Neural progenitor cell (in vitro differentiated cells): ENCODE measurements around the gene BMERB1.

Experiments used
- EZH2 ChIP-seq: fragments of 200-600 bp; sonication (generic); IDR thresholded peaks from 2 replicates; pipeline ENCODE4 v1.6.1; 2017; ENCODE audit warnings: antibody characterized with exemption, mild to moderate bottlenecking, moderate library complexity
- TF ChIP-seq, protein P1 (sequence below): fragments of 200-600 bp; sonication (generic); IDR thresholded peaks from 2 replicates; pipeline ENCODE4 v1.5.1; 2017; ENCODE audit warnings: antibody characterized with exemption, mild to moderate bottlenecking

DNA sequence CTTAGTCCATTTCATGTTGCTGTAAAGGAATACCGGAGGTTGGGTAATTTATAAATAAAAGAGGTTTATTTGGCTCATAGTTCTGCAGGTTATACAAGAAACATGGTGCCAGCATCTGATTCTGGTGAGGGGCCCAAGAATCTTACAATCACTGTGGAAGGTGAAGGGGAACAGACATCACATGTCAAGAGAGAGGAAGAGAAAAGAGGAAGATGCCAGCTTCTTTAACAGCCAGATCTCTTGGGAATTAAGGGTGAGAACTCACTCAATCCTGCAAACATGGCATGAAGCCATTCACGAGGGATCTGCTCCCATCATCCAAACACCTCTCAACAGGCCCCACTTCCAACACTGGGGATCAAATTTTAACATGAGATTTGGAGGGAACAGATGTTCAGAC is 49.5 kb downstream of the BMERB1 start:
- TF ChIP-seq EZH2, result no peak
- TF ChIP-seq, protein P1, sequence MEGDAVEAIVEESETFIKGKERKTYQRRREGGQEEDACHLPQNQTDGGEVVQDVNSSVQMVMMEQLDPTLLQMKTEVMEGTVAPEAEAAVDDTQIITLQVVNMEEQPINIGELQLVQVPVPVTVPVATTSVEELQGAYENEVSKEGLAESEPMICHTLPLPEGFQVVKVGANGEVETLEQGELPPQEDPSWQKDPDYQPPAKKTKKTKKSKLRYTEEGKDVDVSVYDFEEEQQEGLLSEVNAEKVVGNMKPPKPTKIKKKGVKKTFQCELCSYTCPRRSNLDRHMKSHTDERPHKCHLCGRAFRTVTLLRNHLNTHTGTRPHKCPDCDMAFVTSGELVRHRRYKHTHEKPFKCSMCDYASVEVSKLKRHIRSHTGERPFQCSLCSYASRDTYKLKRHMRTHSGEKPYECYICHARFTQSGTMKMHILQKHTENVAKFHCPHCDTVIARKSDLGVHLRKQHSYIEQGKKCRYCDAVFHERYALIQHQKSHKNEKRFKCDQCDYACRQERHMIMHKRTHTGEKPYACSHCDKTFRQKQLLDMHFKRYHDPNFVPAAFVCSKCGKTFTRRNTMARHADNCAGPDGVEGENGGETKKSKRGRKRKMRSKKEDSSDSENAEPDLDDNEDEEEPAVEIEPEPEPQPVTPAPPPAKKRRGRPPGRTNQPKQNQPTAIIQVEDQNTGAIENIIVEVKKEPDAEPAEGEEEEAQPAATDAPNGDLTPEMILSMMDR, result no peak
